ENCODE measurements around the gene CLBA1.
"Not testable (repeated sequence)": the region's sequence is repeated elsewhere in the genome, so short reads cannot be mapped to it uniquely, and the experiment has no call there.

- not testable (repeated sequence) for TF ChIP-seq CTCF (conservative IDR thresholded peaks at IDR 0.05; ENCODE audit: low read depth, low read length); EZH2phosphoT487 (IDR thresholded peaks at IDR 0.05; ENCODE audit: borderline replicate concordance, low read length)
These were observed 47.9 kb downstream of the CLBA1 start for GRCh38 chr14:105033412-105033900.

All from PC-3 (cell line).